Astrocyte of the spinal cord (primary cell): Measurements from ENCODE around the gene GP2.

Experiments
- DNase-seq: peaks from one replicate; pipeline ENCODE4 v3.0.0; 2011; ENCODE audit warnings: low read depth, low spot score
- H3K4me3 ChIP-seq: 2 replicates; pipeline ENCODE4 v1.5.1; 2011; ENCODE audit warnings: low read depth, mild to moderate bottlenecking, low read length, moderate library complexity
- CTCF ChIP-seq: IDR thresholded peaks from 2 replicates; pipeline ENCODE4 v1.5.1; 2012; ENCODE audit warnings: low read depth, mild to moderate bottlenecking, low read length, inconsistent platforms
- in situ Hi-C: cut with HindIII; loops from 2 replicates; pipeline ENCODE4 v1.10.0; 2017; ENCODE audit warnings: low sequenced_read_pairs

The GP2 gene

GRCh38 chr16:20344611-20345010, 17.3 kb upstream of the GP2 start:
- H3K4me3 ChIP-seq, result no peak overlapping the region
- no peak for TF ChIP-seq CTCF
- in situ Hi-C loops, result no loop called here
- no peak for DNase-seq

DNA sequence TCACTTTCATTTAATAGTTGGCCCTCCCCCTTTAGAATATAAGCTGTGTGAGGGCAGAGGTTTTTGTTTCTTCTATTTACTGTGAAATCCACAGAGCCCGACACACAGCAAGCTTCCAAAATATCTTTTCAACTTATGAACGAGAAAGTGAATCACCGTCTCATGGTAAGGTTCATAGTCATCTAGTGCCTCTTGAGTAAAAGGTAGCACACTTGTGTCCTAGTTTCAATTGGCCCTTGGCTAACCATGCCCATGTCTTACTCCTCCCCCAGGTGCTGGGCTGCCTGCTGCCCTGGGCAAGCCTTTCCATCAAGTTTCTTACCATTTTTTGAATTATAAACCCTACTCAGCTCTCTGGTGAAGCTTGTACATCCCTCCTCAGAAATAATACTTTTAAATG, 12.4 kb upstream of the GP2 start:
- DNase-seq, result no peak
- H3K4me3 ChIP-seq, result no peak overlapping the region
- in situ Hi-C loops, result no loop called here
- TF ChIP-seq CTCF, result no peak

DNA sequence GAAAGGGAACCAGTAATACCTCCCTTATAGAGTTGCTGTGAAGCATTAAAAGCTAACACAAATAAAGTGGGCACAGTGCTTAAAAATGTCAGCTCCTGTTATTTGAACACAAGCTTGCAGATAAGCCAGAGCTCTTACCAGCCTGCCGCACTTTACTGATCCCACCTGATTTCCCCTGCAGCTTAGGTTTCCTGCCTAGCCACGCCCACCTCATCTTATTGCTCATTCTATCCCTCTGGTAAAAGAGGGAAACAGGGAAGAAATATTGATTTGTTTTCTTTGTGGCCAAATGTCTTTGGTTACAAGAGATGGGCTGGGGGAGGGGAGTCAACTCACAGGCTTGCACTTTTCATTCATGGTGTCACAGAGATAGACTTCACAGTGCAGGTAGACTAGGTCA, 9.6 kb upstream of the GP2 start:
- in situ Hi-C loops, result no loop called here

DNA sequence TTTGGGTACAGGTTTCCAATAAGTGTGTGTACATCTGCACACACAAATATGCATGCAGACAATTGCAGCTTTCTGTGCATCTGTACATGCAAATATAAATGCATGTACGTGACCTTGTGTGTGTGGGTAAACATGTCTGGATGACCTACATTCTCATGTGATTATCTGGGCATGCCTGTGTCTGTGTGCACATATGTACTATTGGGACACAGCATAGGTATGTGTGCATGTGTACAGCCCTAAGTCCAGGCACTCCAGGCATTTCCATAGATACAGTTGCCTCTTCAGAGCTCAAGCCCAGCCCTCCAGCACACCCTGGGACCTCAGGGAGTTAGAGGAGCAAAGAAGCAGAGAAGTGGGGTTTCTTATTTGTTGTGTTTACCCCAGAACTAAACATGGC, 7.1 kb upstream of the GP2 start:
- no peak for TF ChIP-seq CTCF
- in situ Hi-C loops, result no loop called here
- H3K4me3 ChIP-seq, result no peak overlapping the region
- DNase-seq, result no peak

More for the DNA sequence above, 9.6 kb upstream of the GP2 start:
- DNase-seq, result no peak
- no peak for TF ChIP-seq CTCF
- H3K4me3 ChIP-seq, result no peak overlapping the region

GRCh38 chr16:20333120-20333519, 5.8 kb upstream of the GP2 start:
- no peak for DNase-seq
- TF ChIP-seq CTCF, result no peak
- in situ Hi-C loops, result no loop called here
- H3K4me3 ChIP-seq, result no peak overlapping the region

GRCh38 chr16:20332411-20332810, 5.1 kb upstream of the GP2 start:
- H3K4me3 ChIP-seq, result no peak overlapping the region
- TF ChIP-seq CTCF, result no peak
- in situ Hi-C loops, result no loop called here
- DNase-seq, result no peak

DNA sequence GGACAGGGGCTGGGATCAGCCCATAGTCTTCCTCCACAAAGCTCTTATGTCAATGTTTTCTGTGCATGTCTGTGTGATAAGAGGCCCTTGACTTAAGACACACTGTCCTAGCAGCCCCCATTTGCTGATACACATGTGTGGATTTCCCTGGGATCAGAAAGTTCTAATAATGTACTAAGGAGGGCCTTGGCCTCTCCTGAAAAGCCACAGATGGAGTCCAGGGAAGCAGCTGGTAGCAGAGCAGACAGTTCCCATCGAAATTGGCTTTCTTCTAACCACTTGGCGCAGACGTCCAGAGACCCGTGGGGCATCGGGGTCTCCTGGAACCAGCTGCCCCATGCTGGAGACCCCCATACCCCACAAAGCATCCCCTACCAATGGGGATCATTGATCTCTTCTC, 4.3 kb upstream of the GP2 start:
- DNase-seq, result no peak
- in situ Hi-C loops, result no loop called here
- no peak for TF ChIP-seq CTCF
- no peak overlapping the region for H3K4me3 ChIP-seq
